ENCODE data around the gene CAB39.

DNA sequence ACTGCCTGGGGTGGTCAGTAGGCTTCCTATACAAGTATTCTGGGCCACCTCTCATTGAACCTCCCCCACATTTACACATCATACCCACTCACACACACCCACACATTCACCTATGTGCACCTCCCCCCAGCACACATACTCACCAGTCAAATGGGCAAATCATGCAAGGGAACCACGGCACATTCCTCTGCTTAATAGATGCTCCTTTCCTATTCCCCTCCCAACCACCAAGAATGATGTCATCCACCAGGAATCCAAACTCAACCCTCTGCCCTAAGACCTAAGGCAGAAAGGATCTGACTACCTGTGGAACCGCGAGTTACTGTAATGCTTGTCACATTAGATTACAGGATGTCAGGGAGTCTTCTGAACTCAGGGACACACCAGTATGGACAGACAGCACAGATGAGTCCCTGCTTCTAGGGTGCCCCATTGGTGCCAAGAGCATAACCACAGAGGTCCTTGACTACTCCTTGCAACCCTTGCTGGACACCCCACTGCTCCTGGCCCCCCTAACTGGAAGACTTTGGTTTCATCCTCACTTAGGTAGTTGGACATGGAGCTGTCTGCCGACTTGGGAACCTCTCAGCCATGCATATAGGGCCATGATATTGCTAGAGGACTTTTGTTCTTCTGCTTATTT lies 21.5 kb upstream of the CAB39 start:
- no peak for TF ChIP-seq CTCF (IDR thresholded peaks at IDR 0.05; ENCODE audit: borderline replicate concordance, extremely low read depth, low read length, poor library complexity, severe bottlenecking)
- TF ChIP-seq EZH2 (IDR thresholded peaks at IDR 0.05; ENCODE audit: borderline replicate concordance, low read depth, low read length, severe bottlenecking) = no peak
